Liver (tissue), 9 donors: ENCODE data around the gene SCN1B. TPM values are rescaled to one million over a fixed set of nuclear protein-coding genes. Genes with fewer than 3 reads are reported as not detected.
"Not testable (repeated sequence)": the region's sequence is repeated elsewhere in the genome, so short reads cannot be mapped to it uniquely, and the experiment has no call there.

Experiments
- DNase-seq: peaks from one replicate; pipeline ENCODE4 v3.0.0-alpha.2; 2017; ENCODE audit warnings: low spot score
- H3K27ac ChIP-seq, 2 donors: one replicate each; pipeline ENCODE4 v1.7.0; 2013; ENCODE audit warnings: inconsistent platforms in 2 of 2, low read length in 2 of 2, control low read depth in 1 of 2, low read depth in 1 of 2, mild to moderate bottlenecking in 1 of 2
- H3K27me3 ChIP-seq, 4 donors: one replicate each; pipeline versions ENCODE4 v1.6.1 to v1.7.0; 2013; ENCODE audit warnings: low read length in 3 of 4, inconsistent platforms in 1 of 4, mild to moderate bottlenecking in 1 of 4, moderate library complexity in 1 of 4; ENCODE audit not compliant: control insufficient read depth in 4 of 4, insufficient read depth in 4 of 4
- H3K36me3 ChIP-seq, 4 donors: one replicate each; pipeline versions ENCODE4 v1.6.1 to v1.7.0; 2013; ENCODE audit warnings: low read length in 3 of 4, mild to moderate bottlenecking in 3 of 4, low read depth in 1 of 4, moderate library complexity in 1 of 4; ENCODE audit not compliant: control insufficient read depth in 4 of 4, insufficient read depth in 3 of 4
- H3K4me1 ChIP-seq, 4 donors: one replicate each; pipeline versions ENCODE4 v1.6.1 to v1.7.0; 2013; ENCODE audit warnings: low read length in 3 of 4, mild to moderate bottlenecking in 3 of 4, moderate library complexity in 1 of 4; ENCODE audit not compliant: control insufficient read depth in 4 of 4, insufficient read depth in 4 of 4
- H3K4me3 ChIP-seq, 3 donors: one replicate each; pipeline versions ENCODE4 v1.6.1 to v1.7.0; 2013; ENCODE audit warnings: low read length in 3 of 3, control low read depth in 1 of 3, low read depth in 1 of 3, mild to moderate bottlenecking in 1 of 3
- H3K9ac ChIP-seq, 2 donors: one replicate each; pipeline ENCODE4 v1.7.0; 2013; ENCODE audit warnings: low read length in 2 of 2, mild to moderate bottlenecking in 2 of 2, moderate library complexity in 2 of 2, control low read depth in 1 of 2, low read depth in 1 of 2
- H3K9me3 ChIP-seq, 4 donors: one replicate each; pipeline versions ENCODE4 v1.6.1 to v1.7.0; 2013; ENCODE audit warnings: low read length in 3 of 4; ENCODE audit not compliant: control insufficient read depth in 4 of 4
- CTCF ChIP-seq: fragments of 150-350 bp; IDR thresholded peaks from 2 replicates; pipeline ENCODE4 v1.5.1; 2017; ENCODE audit warnings: improper control_type of control experiment, low read depth, low read length; ENCODE audit not compliant: missing input control
- EGR1 ChIP-seq, 2 donors: IDR thresholded peaks; 2 replicates each; pipeline ENCODE4 v1.6.1; 2016 to 2018; ENCODE audit warnings: antibody characterized with exemption in 2 of 2, low read depth in 2 of 2
- FOXA1 ChIP-seq: IDR thresholded peaks from 2 replicates; pipeline ENCODE4 v1.6.1; 2016; ENCODE audit warnings: antibody characterized with exemption
- FOXA2 ChIP-seq: IDR thresholded peaks from 2 replicates; pipeline ENCODE4 v1.6.1; 2016; ENCODE audit warnings: antibody characterized with exemption
- GABPA ChIP-seq, 2 donors: IDR thresholded peaks in 1 of 2; conservative IDR thresholded peaks in 1 of 2; 2 replicates each; pipeline ENCODE4 v1.6.1; 2016; ENCODE audit warnings: antibody characterized with exemption in 2 of 2, mild to moderate bottlenecking in 1 of 2, moderate library complexity in 1 of 2
- JUND ChIP-seq, 2 donors: IDR thresholded peaks; 2 replicates each; pipeline ENCODE4 v1.6.1; 2016; ENCODE audit warnings: antibody characterized with exemption in 2 of 2
- NR2F2 ChIP-seq: IDR thresholded peaks from 2 replicates; pipeline ENCODE4 v1.6.1; 2016; ENCODE audit warnings: antibody characterized with exemption
- RXRA ChIP-seq, 2 donors: IDR thresholded peaks; 2 replicates each; pipeline ENCODE4 v1.6.1; 2017 to 2018; ENCODE audit warnings: antibody characterized with exemption in 2 of 2, mild to moderate bottlenecking in 1 of 2
- TAF1 ChIP-seq: conservative IDR thresholded peaks from 2 replicates; pipeline ENCODE4 v1.6.1; 2016; ENCODE audit warnings: antibody characterized with exemption, mild to moderate bottlenecking
- ZBTB33 ChIP-seq: IDR thresholded peaks from 2 replicates; pipeline ENCODE4 v1.6.1; 2016; ENCODE audit warnings: antibody characterized with exemption
- WGBS: extraction: QIAGEN DNeasy Blood & Tissue Kit; methylation state at CpG from one replicate; pipeline ENCODE4 v1.1.7; 2013; 5-methylcytosine and 5-hydroxymethylcytosine counted together
- polyA plus RNA-seq, 2 donors: library from polyadenylated mRNA; stranded (reverse) in 1 of 2; unstranded in 1 of 2; fragments of 200-250 nt in 1 of 2; fragments of >200 nt in 1 of 2; fragmentation: Nextera tagmentation in 1 of 2; extraction: Ambion mirVana in 1 of 2; gene quantifications; one replicate each; pipeline versions ENCODE4 v1.2.1 to v1.2.3, GENCODE V29; 2013 to 2015
- total RNA-seq, 2 donors: library from RNA; depleted of rRNA; stranded (reverse); fragments of >200 nt; gene quantifications; one replicate each; pipeline ENCODE4 v1.2.3, GENCODE V29; 2014
- donor health status: healthy.
- donor health status: healthy.
- donor health status: healthy.
- donor health status: healthy.
- donor health status: healthy.

The SCN1B gene
- total and polyA plus RNA-seq, 4 donors: 1.6 to 5.8 (median 3.4) TPM

- H3K4me1 ChIP-seq: peaks cover 10 to 17% (median 13%) of the 10 kb centered on the region in 4 donors
- no peak overlapping the region for H3K4me3 ChIP-seq
- WGBS: 95% methylated on average over 8 of the region's 8 CpGs
- H3K36me3 ChIP-seq: no peaks in the 10 kb centered on the region
- no peak for DNase-seq
- no peak overlapping the region for H3K9ac ChIP-seq
- no peak for TF ChIP-seq RXRA (IDR thresholded peaks at IDR 0.05)
- no peak for TF ChIP-seq NR2F2
- TF ChIP-seq FOXA2: no peak
- no peak for TF ChIP-seq FOXA1
- no peak for TF ChIP-seq EGR1 (IDR thresholded peaks at IDR 0.05; ENCODE audit: low read depth in 2 of 2)
- no peak for TF ChIP-seq GABPA (IDR thresholded peaks at IDR 0.05 in 1 of 2, conservative IDR thresholded peaks at IDR 0.05 in 1 of 2)
- H3K27ac ChIP-seq: no peak overlapping the region
- no peaks in the 10 kb centered on the region for H3K9me3 ChIP-seq
- no peaks in the 10 kb centered on the region for H3K27me3 ChIP-seq
Measured at GRCh38 chr19:34991542-34992333, 38.5 kb upstream of the SCN1B start.

- H3K9ac ChIP-seq, H3K9me3 ChIP-seq, H3K36me3 ChIP-seq, DNase-seq, H3K4me3 ChIP-seq, H3K27ac ChIP-seq, H3K27me3 ChIP-seq: not testable (repeated sequence)
- 94% methylated on average over 7 of the region's 7 CpGs for WGBS
- peaks cover 10 to 17% (median 13%) of the 10 kb centered on the region in 4 donors for H3K4me1 ChIP-seq
Measured at GRCh38 chr19:34992582-34992981, 37.7 kb upstream of the SCN1B start.

GRCh38 chr19:34994286-34994642 lies 36.0 kb upstream of the SCN1B start:
- no peak for TF ChIP-seq NR2F2
- no peak for TF ChIP-seq CTCF
- no peak for TF ChIP-seq JUND (IDR thresholded peaks at IDR 0.05)
- TF ChIP-seq EGR1 (IDR thresholded peaks at IDR 0.05; ENCODE audit: low read depth in 2 of 2): no peak
- TF ChIP-seq RXRA (IDR thresholded peaks at IDR 0.05): no peak
- no peak for TF ChIP-seq ZBTB33
- no peak for TF ChIP-seq TAF1
- TF ChIP-seq FOXA2: no peak
- H3K9me3 ChIP-seq: no peaks in the 10 kb centered on the region
- no peak for DNase-seq
- no peaks in the 10 kb centered on the region for H3K27me3 ChIP-seq
- H3K36me3 ChIP-seq: no peaks in the 10 kb centered on the region
- WGBS: 81% methylated on average over 9 of the region's 9 CpGs
- H3K9ac ChIP-seq: no peak overlapping the region
- H3K4me3 ChIP-seq: no peak overlapping the region
- H3K27ac ChIP-seq: peak overlapping the region in 1 of 2 donors; percentile 68
- H3K4me1 ChIP-seq: peaks cover 10 to 23% (median 16%) of the 10 kb centered on the region in 4 donors
